ENCODE measurements around the gene DPM1. TPM values are rescaled to one million over a fixed set of nuclear protein-coding genes. Genes with fewer than 3 reads are reported as not detected.

DPM1 gene
- total RNA-seq, 4 donors from 2014 or later: 48.8 to 83.1 (median 60.2) TPM

DNA sequence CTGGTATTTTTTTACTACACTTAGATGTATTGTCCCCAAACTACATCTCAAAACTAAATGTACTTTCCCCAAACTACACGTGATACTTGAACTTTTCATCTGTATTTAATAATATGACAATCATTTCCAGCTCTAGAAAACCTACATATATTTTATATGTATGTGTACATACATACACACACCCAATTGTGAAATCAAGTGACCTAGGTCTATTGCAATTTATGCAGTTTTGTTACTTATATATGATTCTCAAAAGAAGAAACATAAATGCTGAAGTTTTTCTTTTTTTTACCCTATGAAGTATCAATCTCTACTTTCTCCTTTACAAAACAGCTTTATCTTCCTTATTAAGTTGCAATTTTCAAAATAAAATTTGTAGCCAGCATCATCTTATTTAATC, 31.8 kb downstream of the DPM1 start:
- intact Hi-C loops (cut with DNase I): loop anchor here (5.0 kb wide), 2 partner anchors 109 to 134 kb away; no protein-coding TSS in a partner anchor
- no peaks in the 10 kb centered on the region for H3K36me3 ChIP-seq
- no peaks in the 10 kb centered on the region for H3K9me3 ChIP-seq
- H3K27me3 ChIP-seq: no peaks in the 10 kb centered on the region
- H3K4me3 ChIP-seq (replicated peaks in 1 of 3): no peak overlapping the region
- DNase-seq: no peak
- peaks cover 44 to 48% of the 10 kb centered on the region in 2 donors for H3K4me1 ChIP-seq
- no peak overlapping the region for H3K27ac ChIP-seq
- 62 to 68% methylated on average over 1 of the region's 1 CpG for WGBS, 2 donors
- TF ChIP-seq POLR2A (IDR thresholded peaks at IDR 0.05): no peak
- TF ChIP-seq, protein P1, sequence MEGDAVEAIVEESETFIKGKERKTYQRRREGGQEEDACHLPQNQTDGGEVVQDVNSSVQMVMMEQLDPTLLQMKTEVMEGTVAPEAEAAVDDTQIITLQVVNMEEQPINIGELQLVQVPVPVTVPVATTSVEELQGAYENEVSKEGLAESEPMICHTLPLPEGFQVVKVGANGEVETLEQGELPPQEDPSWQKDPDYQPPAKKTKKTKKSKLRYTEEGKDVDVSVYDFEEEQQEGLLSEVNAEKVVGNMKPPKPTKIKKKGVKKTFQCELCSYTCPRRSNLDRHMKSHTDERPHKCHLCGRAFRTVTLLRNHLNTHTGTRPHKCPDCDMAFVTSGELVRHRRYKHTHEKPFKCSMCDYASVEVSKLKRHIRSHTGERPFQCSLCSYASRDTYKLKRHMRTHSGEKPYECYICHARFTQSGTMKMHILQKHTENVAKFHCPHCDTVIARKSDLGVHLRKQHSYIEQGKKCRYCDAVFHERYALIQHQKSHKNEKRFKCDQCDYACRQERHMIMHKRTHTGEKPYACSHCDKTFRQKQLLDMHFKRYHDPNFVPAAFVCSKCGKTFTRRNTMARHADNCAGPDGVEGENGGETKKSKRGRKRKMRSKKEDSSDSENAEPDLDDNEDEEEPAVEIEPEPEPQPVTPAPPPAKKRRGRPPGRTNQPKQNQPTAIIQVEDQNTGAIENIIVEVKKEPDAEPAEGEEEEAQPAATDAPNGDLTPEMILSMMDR (IDR thresholded peaks at IDR 0.05): no peak

DNA sequence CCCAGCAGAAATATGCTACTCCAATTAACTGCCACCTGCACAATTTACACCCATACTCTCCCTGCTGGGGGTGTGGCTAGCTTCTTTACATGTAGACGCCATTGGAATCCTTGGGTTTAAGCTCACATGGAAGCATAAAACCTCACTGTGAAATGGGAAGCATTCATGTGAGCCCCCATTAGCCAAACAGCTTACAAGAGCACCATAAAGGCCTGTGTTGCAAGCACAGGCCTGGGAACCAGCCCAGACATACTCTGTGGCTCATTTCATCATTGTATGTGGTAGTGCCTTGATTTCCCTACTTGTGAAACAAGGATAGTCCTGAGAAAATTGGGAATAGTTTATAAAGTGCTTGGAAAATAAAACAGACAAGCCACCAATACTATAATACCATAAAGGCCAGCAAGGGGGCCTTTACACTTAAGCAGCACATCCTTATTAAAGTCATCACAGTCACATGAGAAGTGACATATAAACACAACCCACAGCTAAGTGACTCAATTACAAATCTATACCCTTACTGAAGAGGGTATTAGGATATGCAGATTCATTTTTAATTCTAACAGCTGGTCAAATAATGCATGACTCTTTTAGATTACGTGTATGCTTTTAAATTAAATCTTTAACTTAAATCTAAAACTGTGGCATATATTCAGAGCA, 33.9 kb downstream of the DPM1 start:
- peaks cover 45 to 57% of the 10 kb centered on the region in 2 donors for H3K4me1 ChIP-seq
- no peaks in the 10 kb centered on the region for H3K27me3 ChIP-seq
- H3K36me3 ChIP-seq: no peaks in the 10 kb centered on the region
- intact Hi-C loops (cut with DNase I): no loop called here
- no peak for TF ChIP-seq POLR2A (IDR thresholded peaks at IDR 0.05)
- TF ChIP-seq, protein P1 (IDR thresholded peaks at IDR 0.05): no peak
- no peak for DNase-seq
- no peak overlapping the region for H3K27ac ChIP-seq
- no peak overlapping the region for H3K4me3 ChIP-seq (replicated peaks in 1 of 3)
- 68 to 78% methylated on average over 2 of the region's 2 CpGs for WGBS, 2 donors
- no peaks in the 10 kb centered on the region for H3K9me3 ChIP-seq

DNA sequence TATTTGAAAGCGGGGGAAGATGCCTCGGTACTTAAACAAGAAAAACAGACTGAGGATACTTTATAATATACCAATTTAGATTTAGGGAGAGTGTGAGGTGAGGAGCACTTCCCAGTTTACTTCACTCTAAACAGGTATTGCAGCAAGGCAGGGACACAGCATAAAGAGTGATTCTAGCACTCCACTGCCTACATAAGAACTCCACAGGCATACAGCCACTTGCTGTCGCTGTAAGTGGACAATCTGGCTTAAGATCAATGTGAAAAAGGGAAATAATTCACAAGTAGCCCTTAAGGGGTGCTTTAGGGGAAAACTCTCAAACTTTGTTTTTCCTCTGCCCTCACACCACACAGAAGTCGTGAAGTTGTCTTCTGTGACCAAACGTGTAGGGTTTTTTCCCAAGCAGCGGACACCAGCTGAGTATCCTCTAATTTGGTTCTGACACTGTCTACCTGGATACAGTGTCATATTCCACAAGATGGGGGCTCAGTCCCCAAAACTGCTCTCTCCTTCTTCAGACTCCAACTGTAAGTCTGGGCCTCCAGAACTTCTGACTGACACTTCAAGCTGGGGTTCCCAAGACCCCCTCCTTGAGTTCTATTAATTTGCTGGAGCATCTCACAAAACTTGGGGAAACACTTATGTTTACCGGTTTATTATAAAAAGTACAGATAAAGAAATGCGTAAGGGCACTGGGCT, 36.4 kb downstream of the DPM1 start:
- intact Hi-C loops (cut with DNase I): no loop called here
- WGBS, 2 donors: 51 to 55% methylated on average over 8 of the region's 8 CpGs
- TF ChIP-seq POLR2A (IDR thresholded peaks at IDR 0.05): no peak
- TF ChIP-seq, protein P1 (IDR thresholded peaks at IDR 0.05): no peak
- H3K27ac ChIP-seq: no peak overlapping the region
- DNase-seq: no peak
- H3K9me3 ChIP-seq: no peaks in the 10 kb centered on the region
- H3K27me3 ChIP-seq: no peaks in the 10 kb centered on the region
- no peak overlapping the region for H3K4me3 ChIP-seq (replicated peaks in 1 of 3)
- peaks cover 40 to 64% of the 10 kb centered on the region in 2 donors for H3K4me1 ChIP-seq
- no peaks in the 10 kb centered on the region for H3K36me3 ChIP-seq

DNA sequence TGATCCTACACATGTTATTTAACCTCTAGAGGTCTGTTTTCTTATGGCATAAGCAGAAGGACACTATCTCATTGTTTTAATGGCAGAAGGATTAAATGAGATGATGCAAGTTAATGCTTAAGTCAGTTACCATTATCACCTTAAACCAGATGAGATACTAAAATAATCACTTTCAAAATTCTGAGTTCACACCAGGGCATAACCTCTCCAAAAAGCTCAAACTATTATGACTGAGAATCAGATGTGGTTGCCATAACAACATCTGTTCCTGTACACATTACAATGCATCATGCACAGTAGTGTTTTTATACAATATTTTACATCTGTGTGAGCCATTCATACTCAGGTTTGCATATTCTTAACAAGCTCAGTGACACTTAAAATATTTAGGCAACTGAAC, 37.3 kb downstream of the DPM1 start:
- no peaks in the 10 kb centered on the region for H3K27me3 ChIP-seq
- peaks cover 44 to 72% of the 10 kb centered on the region in 2 donors for H3K4me1 ChIP-seq
- TF ChIP-seq POLR2A (IDR thresholded peaks at IDR 0.05): no peak
- TF ChIP-seq, protein P1 (IDR thresholded peaks at IDR 0.05): no peak
- H3K27ac ChIP-seq: no peak overlapping the region
- intact Hi-C loops (cut with DNase I): no loop called here
- no peaks in the 10 kb centered on the region for H3K36me3 ChIP-seq
- no peak for DNase-seq
- no peaks in the 10 kb centered on the region for H3K9me3 ChIP-seq
- no peak overlapping the region for H3K4me3 ChIP-seq (replicated peaks in 1 of 3)

DNA sequence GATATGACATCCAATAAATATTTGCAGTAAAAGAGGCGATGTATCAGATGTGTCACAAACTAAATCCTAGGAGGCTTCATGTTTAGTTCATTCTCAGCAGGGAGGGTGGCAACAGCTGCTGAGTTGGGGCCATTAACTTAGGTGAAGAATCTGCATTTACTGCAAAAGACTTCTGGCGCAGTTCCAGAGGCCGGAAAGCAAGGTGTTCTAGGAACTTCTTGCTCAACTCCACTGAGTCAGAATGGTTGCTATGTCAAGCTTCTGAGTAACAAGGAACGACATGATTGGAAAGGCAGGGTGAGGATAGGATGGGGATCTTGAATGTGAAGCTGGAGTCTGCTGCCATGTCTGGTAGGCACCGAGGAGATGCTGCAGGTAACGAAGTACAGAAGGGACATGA, 38.8 kb downstream of the DPM1 start:
- Histone ChIP-seq H3K27me3 (no peaks in the 10 kb centered on the region), H3K27ac (no peak overlapping the region), H3K36me3 (no peaks in the 10 kb centered on the region), H3K4me3 (replicated peaks in 1 of 3) (no peak overlapping the region), H3K4me1 (peaks cover 36 to 77% of the 10 kb centered on the region in 2 donors), H3K9me3 (no peaks in the 10 kb centered on the region)
- WGBS, 2 donors: 78 to 80% methylated on average over 6 of the region's 6 CpGs
- TF ChIP-seq, protein P1 (IDR thresholded peaks at IDR 0.05): no peak
- TF ChIP-seq POLR2A (IDR thresholded peaks at IDR 0.05): no peak
- intact Hi-C loops (cut with DNase I): no loop called here
- peak; percentile 35 to 41 for DNase-seq

Measured in thyroid gland (tissue), 4 donors.